ENCODE measurements around the gene ZC3HAV1L.

ZC3HAV1L gene

DNA sequence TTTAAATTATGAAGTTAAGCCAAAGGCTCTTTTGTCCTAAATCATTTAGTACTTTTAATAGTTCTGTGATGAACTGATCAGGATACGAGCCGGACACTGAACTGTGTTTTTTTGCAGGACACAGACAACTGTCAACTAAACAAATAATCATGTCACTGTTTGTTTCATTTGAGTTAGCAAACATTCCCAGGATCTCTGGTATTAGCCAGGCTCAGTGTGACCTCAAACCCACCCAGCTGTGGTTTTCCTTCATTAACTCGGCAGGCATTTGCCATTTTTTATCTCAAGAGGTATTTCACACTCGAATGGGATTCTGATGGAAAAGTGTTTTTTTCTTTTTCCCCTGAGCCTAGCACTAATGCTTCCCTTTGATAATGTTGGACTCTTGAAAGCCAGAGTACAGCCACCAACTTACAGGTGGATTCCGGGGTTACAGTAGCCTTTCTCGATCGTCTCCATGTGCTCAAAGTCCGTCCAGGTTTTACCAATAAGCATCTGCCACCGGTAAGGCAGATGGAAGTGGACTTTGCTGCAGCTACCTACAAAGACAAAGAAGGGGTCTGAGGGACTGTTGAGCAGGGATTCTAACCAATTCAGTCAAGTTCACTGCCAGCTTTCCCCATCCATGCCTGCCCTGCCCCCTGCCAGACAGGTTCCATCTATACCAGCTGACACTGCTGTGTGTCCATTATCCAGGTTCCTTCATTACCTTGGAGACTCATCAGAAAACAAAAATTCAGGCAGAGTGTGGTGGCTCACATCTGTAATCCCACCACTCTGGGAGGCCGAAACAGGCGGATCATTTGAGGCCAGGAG, 40.2 kb upstream of the ZC3HAV1L start:
- no peak overlapping the region for H3K4me3 ChIP-seq (ENCODE audit: low read depth, low read length)
- DNase-seq (ENCODE audit: low read depth) = no peak
- TF ChIP-seq, protein P1, sequence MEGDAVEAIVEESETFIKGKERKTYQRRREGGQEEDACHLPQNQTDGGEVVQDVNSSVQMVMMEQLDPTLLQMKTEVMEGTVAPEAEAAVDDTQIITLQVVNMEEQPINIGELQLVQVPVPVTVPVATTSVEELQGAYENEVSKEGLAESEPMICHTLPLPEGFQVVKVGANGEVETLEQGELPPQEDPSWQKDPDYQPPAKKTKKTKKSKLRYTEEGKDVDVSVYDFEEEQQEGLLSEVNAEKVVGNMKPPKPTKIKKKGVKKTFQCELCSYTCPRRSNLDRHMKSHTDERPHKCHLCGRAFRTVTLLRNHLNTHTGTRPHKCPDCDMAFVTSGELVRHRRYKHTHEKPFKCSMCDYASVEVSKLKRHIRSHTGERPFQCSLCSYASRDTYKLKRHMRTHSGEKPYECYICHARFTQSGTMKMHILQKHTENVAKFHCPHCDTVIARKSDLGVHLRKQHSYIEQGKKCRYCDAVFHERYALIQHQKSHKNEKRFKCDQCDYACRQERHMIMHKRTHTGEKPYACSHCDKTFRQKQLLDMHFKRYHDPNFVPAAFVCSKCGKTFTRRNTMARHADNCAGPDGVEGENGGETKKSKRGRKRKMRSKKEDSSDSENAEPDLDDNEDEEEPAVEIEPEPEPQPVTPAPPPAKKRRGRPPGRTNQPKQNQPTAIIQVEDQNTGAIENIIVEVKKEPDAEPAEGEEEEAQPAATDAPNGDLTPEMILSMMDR (IDR thresholded peaks at IDR 0.05; ENCODE audit: low read depth, low read length, missing control alignments) = no peak

DNA sequence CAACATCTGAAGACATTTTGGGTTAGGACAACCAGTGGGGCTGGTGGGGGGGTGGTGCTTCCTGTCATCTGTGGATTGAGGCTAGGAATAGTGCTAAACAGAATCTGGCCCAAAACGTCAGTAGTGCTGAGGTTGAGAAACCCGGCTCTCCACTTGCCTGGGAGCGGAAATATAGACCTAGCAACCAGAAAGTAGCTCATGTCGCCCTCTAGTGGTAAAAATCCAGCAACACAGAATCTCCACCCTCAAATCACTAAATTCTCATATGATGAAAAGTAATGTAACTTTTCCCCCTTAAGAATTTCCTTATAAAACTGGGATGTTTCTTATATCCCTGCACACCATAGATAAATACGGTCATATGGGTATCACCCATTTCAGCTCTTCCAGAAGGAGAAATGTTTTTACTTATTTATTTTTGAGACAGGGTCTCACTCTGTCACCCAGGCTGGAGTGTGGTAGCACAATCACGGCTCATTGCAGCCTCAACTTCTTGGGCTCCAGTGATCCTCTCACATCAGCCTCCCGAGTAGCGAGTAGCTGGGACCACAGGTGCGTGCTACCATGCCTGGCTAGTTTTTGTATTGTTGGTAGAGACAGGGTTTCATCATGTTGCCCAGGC, 39.3 kb upstream of the ZC3HAV1L start:
- peak; percentile 48 for DNase-seq (ENCODE audit: low read depth)
- TF ChIP-seq, protein P1 (IDR thresholded peaks at IDR 0.05; ENCODE audit: low read depth, low read length, missing control alignments) = peak; percentile 70
- no peak overlapping the region for H3K4me3 ChIP-seq (ENCODE audit: low read depth, low read length)

DNA sequence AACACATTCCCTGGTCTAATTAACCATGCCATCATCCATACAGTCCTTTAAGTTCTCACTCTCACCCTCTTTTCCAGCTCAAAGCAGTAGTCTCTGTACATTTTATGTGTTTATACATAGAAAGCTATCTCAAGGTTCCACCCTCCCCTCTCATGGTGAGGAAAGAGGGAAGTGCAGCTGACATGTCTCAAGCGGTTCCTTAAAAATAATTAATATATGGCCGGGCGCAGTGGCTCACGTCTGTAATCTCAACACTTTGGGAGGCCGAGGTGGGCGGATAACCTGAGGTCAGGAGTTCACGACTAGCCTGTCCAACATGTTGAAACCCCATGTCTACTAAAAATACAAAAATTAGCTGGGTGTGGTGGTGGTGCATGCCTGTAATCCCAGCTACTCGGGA, 37.0 kb upstream of the ZC3HAV1L start:
- no peak for DNase-seq (ENCODE audit: low read depth)
- TF ChIP-seq, protein P1 (IDR thresholded peaks at IDR 0.05; ENCODE audit: low read depth, low read length, missing control alignments) = no peak
- no peak overlapping the region for H3K4me3 ChIP-seq (ENCODE audit: low read depth, low read length)

DNA sequence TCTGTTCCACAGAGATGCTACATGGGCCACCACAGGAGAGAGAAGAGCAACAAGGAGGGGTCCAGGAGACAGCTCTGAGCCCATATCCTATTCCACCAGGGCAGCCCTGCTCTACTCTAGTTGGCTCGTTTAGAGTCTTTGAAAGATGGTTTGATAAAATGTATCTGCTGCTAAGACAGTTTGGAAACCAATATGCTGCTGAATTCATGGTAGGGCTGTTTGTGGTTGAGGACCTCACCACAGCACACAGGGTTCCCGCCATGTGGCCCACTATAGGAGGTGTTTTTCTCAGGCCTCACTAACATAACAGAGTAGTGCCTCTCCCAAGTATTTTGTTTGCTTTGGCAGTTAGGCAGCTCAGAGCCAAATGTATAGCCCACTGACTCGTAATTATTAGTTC, 35.8 kb upstream of the ZC3HAV1L start:
- TF ChIP-seq, protein P1 (IDR thresholded peaks at IDR 0.05; ENCODE audit: low read depth, low read length, missing control alignments) = no peak
- DNase-seq (ENCODE audit: low read depth) = no peak
- H3K4me3 ChIP-seq (ENCODE audit: low read depth, low read length) = no peak overlapping the region

DNA sequence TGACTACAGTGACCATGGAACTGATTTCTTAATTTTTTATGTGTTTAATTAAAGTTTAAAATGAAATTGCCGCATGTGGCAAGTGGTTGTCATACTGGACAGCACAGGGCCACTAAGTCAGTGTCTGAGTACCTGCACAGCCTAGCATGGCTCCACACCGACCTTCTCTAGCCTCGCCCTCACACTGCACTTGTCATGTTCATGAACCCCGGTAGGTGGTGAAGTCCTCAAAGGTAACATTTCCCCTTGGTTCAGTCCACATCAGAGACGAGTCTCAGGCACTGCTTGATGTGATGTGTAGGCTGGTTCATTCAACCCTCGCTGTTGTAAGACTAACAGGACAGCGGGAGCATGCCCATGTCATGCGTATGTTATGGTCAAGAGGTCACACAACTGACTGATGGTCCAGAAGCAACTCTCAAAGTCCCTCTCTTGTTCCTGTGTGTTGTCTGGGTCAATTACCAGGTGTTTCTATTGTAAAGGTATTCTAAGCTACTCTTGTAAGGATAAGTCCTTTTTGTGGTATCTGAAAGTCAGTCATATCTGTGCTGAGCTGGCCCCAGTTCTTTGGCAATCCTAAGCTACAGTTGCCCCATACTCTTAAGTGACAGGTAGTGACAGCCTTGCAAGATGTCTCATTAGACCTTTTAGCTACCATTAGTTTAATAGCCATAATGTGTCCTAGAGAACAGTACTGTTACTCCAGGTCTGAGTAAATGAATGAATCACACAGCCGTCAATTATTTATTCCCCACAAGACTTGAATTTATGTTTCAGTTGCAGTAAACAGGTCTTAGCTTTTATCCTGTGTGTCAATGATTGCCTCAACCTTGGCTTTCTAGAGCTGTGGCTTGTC, 32.9 kb upstream of the ZC3HAV1L start:
- no peak overlapping the region for H3K4me3 ChIP-seq (ENCODE audit: low read depth, low read length)
- DNase-seq (ENCODE audit: low read depth) = no peak
- TF ChIP-seq, protein P1 (IDR thresholded peaks at IDR 0.05; ENCODE audit: low read depth, low read length, missing control alignments) = no peak

DNA sequence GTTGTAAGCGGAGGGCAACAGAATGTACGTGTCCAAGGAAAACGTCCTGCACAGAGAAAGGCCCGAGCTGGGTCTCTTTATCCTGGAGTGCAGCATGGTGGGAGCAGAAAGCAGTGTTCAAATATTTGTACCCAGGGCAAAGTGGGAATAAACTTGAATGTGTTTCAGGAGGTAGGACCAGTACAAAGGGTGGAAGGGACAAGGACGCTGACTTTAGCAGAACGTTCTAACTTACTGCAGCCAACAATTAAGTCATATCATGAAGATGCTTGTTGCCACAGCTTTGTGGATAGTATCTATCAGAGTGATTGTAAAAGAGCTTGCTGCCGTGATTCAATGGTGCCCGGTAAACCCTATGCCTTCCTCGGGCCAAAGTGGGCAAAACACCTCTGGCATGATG, 30.5 kb upstream of the ZC3HAV1L start:
- TF ChIP-seq, protein P1 (IDR thresholded peaks at IDR 0.05; ENCODE audit: low read depth, low read length, missing control alignments) = no peak

More for the DNA sequence above, 30.5 kb upstream of the ZC3HAV1L start:
- no peak overlapping the region for H3K4me3 ChIP-seq (ENCODE audit: low read depth, low read length)
- DNase-seq (ENCODE audit: low read depth) = no peak
